Stimulated activated naive CD4-positive, alpha-beta T cell (primary cell): Measurements from ENCODE around the gene NOP53.
A peak's percentile ranks its signal among the peaks of the same experiment; 100 is the strongest.
"Not testable (repeated sequence)": the region's sequence is repeated elsewhere in the genome, so short reads cannot be mapped to it uniquely, and the experiment has no call there.

Experiments
- DNase-seq, 6 experiments: peaks; one replicate each; lab custom pipeline; 2025; lab: John Stamatoyannopoulos, UW

The NOP53 gene

DNA sequence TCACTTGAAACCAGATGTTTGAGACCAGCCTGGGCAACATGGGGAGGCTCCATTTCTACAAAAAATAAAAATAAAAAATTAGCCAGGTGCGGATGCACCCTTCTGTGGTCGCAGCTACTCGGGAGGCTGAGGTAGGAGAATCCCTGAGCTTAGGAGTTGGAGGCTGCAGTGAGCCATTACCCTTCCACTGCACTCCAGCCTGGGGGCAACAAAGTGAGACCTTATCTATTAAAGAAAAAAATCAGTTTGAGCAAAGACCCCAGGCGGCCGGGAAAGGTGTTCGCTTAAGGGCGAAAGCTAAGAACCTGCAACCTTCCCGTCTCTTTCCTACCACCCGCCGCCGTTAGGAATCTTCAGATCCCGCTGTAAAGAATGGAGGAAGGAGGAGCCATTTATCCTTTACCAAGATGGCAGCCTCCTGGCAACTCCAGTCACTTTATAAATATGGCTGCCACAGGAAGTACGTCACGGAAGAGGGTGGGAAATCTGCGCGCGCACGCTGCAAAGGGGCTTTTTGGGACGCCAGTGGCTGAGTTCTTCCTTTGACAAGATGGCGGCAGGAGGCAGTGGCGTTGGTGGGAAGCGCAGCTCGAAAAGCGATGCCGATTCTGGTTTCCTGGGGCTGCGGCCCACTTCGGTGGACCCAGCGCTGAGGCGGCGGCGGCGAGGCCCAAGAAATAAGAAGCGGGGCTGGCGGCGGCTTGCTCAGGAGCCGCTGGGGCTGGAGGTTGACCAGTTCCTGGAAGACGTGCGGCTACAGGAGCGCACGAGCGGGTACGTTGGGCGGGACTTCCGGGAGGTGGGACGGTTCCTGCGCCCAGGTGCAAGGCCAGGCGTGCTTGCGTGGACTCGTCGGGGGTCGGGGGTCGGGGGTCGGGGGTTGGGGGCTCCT lies at the start of gene NOP53:
TSS of gene NOP53 (plus strand) at position 537 of the 892 bp plus-strand sequence. CDS start at position 551, 14 bp downstream.
- DNase-seq = peak; percentile 93 to 98 (median 96)

- no peak for DNase-seq
These were observed 48.7 kb upstream of the NOP53 start for GRCh38 chr19:47696635-47697034.

DNA sequence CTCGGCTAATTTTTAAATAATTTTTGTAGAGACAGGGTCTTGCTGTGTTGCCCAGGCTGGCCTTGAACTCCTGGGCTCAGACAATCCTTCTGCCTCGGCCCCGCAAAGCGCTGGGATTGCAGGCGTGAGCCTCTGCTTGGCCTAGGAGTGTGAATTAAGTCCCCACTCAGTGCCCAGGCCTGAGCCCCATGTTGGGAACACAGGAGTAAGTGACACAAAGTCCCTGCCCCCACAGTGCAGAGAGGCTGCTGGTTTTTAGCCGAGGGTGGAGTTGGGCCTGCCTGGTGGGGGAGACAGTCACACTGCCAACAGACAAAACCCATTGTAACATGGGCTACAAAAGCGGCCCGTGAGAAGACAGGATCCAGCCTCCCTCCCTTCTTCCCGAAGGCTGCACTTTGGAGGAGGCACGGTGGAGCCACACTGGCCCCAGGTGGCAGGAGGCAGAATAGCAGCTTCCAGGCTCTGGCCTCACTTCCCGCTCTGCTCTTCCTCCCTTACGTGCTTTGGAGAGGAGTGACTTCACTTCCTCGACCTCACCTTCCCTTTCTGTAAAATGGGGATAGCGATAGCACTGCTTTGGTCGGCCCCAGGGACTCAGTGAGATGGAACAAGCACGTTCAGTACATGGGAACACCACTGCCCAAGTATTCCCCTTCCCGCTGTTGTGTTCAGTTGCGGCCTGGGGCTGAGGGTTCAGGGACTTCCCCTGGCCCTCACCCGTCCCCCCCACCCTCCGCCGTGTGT lies 47.3 kb upstream of the NOP53 start:
- DNase-seq = peak in 5 of 6 experiments; percentile 32 to 39 (median 35)

GRCh38 chr19:47698631-47699359 lies 46.6 kb upstream of the NOP53 start:
- no peak for DNase-seq

GRCh38 chr19:47699360-47699917 lies 45.9 kb upstream of the NOP53 start:
- DNase-seq = peak; percentile 6 to 42 (median 32)

- no peak for DNase-seq
These were observed 44.2 kb upstream of the NOP53 start for GRCh38 chr19:47700934-47701716.

DNA sequence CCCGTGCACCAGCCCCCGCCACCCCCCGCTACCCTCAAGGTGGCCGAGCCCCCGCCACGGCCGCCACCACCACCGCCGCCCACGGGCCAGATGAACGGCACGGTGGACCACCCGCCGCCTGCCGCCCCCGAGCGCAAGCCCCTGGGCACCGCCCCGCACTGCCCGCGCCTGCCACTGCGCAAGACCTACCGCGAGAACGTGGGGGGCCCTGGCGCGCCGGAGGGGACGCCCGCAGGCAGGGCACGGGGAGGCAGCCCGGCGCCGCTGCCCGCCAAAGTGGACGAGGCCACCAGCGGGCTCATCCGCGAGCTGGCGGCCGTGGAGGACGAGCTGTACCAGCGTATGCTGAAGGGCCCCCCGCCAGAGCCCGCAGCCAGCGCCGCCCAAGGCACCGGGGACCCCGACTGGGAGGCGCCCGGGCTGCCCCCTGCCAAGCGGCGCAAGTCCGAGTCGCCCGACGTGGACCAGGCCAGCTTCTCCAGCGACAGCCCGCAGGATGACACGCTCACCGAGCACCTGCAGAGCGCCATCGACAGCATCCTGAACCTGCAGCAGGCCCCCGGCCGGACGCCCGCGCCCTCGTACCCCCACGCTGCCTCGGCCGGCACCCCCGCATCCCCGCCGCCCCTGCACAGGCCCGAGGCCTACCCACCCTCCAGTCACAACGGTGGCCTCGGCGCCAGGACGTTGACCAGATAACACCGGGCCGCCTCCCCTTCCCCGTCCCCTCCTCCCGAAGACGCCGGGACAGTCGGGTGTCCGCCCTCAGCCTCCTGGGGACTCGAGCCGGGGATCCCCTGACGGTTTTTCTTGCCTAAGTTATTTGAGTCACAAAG lies 43.4 kb upstream of the NOP53 start:
- DNase-seq = no peak

DNA sequence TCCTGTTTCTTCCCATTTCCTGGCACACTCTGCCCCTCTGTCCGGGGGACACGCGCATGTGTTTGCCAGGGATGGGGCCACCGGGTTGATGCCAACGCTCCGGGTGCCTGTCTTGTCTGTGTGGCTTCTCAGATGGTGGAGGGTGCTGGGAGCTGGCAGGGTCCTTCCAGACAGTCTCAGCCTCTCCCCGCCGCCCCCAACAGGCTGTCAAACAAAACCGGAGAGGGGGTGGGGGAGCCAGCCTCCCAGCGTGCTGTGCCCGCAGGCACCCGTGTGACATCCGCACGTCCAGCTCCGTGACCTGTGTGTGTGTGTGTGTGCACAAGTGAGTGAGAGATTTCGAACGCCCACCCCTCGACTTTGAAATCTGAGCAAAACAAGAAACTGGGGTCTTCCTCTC lies 42.7 kb upstream of the NOP53 start:
- no peak for DNase-seq

DNA sequence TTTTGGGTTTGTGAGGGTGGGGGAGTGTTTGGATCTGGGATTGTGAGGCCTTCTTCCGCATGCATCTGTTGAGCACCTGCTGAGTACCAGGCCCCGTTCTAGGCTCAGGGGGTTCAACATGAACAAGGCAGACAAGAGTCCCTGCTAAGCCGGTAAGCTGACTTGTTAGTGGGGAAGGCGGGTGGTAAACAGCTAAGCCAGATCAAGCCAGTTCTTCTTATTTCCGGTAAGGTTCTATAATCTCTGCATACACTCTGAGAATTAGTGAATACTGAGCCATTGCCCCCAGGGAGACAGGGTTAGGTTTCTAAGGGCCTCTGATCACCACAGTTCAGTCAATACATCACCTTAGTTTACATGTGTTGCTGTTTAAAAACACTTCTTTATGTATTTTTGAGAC lies 42.0 kb upstream of the NOP53 start:
- DNase-seq = no peak

DNA sequence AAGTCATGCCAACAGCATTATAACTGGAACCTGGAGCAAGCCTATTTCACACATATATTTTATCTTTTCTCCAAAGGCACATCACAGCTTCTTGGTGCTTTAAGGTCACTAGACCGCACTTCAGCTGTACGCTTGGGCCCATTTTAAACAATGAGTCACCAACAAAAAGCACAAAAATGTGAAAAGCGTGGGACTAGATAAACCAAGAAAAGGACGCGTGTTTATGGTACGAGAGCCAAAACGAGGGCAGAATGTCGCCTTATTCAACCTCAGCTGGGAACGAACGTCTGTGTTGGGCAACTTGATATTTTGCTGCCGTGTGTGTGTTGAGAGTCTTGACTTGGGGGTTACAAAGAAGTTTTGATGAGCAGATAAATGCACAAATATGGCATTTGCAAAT lies 41.3 kb upstream of the NOP53 start:
- DNase-seq = no peak

DNA sequence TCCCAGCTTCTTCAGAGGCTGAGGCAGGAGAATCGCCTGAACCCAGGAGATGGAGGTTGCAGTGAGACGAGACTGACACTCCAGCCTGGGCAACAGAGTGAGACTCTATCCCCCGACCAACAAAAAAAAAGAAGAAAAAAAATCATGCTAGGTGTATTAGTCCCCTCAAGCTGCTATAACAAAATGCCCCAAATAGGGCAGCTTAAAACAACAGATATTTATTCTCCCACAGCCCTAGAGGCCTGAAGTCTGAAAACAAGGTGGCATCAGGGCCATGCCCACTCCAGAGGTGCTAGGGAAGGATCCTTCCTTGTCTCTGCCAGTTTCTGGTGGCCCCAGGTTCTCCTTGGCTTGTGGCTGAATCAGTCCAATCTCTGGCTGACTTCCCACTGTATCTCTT lies 40.7 kb upstream of the NOP53 start:
- DNase-seq = no peak

DNA sequence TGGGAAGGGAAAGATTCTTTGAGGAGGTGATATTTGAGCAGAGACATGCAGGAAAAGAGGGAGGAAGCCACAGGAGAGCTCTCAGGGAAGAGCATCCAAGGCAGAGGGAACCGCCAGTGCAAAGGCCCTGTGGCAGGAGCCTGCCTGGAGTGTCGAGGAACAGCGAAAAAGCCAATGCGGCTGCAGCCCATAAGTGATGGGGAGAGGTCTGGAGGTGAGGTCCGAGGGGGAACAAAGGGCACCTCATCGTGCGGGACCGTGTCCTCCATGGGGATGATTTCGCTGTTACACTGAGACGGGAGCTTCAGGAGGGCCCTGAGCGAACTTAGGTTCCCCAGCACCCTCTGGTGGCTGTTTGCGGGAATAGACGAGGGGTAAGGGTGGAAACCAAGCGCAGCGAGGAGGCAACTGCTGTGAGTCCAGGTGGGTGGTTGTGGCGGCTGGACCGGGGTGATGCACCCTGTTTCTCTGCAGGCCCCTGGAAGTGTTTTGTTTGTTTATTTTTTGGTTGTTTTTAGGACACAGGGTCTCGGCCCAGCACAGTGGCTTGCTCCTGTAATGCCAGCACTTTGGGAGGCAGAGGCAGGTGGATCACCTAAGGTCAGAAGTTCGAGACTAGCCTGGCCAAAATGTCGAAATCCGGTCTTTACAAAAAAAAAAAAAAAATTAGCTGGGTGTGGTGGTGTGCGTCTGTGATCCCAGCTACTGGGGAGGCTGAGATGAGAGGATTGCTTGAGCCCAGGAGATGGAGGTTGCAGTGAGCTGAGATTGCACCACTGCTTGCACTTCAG lies 38.0 kb upstream of the NOP53 start:
- DNase-seq = peak; percentile 27 to 75 (median 56)

DNA sequence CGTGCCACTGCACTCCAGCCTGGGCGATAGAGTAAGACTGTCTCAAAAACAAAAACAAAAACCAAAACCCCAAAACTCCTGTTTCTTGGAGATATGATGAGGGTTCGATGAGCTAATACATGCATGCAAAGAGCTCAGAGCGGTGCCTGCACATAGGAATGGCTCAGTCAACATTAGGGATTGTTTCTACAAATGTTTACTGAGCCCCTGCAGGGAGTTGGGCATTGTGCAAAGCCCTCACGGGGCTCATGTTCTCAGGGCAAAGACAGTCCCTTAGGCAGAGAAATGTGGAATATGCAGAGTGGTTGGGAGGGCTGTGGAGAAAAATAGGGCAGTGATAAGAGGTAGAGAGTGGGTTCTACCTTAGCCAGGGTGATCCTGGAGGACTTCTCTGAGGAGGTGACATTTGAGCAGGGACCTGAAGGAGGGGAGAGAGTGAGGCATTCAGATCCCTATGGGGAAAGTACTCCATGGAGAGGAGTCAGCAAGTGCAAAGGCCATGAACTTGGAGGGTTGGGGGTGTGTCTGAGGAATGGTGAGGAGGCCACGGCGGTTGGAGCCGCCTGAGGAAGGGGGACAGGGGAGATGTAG lies 33.6 kb upstream of the NOP53 start:
- DNase-seq = no peak

DNA sequence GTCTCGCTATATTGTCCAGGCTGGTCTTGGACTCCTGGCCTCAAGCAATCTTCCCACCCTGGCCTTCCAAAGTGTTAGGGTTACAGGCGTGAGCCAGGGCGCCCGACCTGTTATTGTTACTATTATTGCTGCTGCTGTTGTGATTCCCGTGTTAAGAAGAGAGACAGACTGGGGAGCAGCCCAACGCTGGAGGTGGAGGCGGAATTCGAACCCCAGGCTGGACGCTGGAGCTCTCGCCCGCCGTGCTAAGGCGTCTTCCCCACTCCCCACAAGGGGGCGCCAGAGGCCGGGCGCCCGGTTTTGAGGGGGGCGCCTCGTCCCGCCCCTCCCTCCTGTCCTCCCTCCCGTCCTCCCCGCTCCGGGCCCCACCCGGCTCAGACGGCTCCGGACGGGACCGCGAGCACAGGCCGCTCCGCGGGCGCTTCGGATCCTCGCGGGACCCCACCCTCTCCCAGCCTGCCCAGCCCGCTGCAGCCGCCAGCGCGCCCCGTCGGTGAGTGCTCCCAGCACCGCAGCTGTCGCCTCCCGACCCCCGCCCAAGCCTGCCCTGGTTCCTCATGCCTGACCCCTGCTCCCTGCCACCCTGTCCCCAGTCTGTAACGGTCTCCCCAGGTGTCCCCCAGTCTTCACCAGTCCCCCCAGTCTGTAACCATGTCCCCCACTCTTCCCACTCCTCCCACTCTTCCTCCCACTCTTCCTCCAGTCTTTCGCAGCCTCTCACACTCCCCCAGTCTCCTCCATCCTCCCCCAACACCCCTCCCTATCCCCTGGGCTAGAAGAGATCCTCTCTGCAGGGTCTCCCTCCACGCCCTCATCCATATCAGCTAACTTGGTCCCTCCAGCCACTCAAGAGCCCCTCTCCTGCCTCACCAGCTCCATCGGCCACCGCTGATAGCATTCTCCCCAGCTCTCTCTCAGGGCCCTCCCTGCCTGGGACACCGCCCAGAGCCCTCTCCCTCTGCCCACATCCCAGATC lies 32.0 kb upstream of the NOP53 start, which contains the start of gene EHD2:
TSS of gene EHD2 (plus strand) at position 377 of the 976 bp plus-strand sequence. CDS start 3,191 bp downstream, outside the sequence.
- DNase-seq = peak in 5 of 6 experiments; percentile 8 to 28 (median 22)

DNA sequence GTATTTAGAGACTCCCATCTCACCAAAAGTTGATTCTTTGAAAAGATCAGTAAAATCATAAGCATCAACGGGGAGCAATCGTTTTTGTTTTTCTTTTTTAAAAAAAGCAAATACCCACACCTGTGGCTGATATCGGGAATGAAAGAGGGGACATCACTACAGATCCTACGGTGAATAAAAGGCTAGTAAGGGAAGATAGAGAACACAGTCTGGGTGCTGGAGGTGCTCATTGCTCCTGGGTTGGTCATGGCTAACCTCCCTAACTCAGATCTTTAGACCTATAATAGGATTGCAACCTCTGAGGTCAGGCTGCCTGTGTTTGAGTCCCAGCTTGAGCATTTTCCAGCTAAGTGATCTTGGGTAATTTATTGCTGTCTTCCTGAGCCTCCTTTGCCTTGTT lies 31.0 kb upstream of the NOP53 start:
- DNase-seq = no peak

GRCh38 chr19:47714855-47715254 lies 30.5 kb upstream of the NOP53 start:
- not testable (repeated sequence) for DNase-seq

GRCh38 chr19:47716270-47716937 lies 28.9 kb upstream of the NOP53 start:
- no peak for DNase-seq
